ENCODE measurements around the gene ACVR2A.

GRCh38 chr2:147904051-147904450 lies 59.2 kb downstream of the ACVR2A start:
- TF ChIP-seq CTCF (IDR thresholded peaks at IDR 0.05) (no peak), EP300 (IDR thresholded peaks at IDR 0.05; ENCODE audit: borderline replicate concordance in 1 of 2, low read depth in 1 of 2, low read length in 1 of 2) (no peak), TEAD4 (IDR thresholded peaks at IDR 0.05; ENCODE audit: borderline replicate concordance, insufficient read depth) (no peak), MXI1 (IDR thresholded peaks at IDR 0.05; ENCODE audit: low read depth, low read length) (no peak), MEF2A (IDR thresholded peaks at IDR 0.05; ENCODE audit: borderline replicate concordance, low read depth) (no peak), REST (IDR thresholded peaks at IDR 0.05; ENCODE audit: low read depth, low read length) (no peak), GABPA (IDR thresholded peaks at IDR 0.05; ENCODE audit: low read depth) (no peak)

All from SK-N-SH (cell line).